Subcutaneous adipose tissue (tissue), 4 donors: ENCODE data around the gene WDR7. TPM values are rescaled to one million over a fixed set of nuclear protein-coding genes. Genes with fewer than 3 reads are reported as not detected.

ENCODE experiments used
- total RNA-seq, 4 donors: library from RNA; depleted of rRNA; stranded (reverse); fragments of >200 nt; gene quantifications; one replicate each; pipeline ENCODE4 v1.1.0, GENCODE V29; 2016
- TF ChIP-seq, protein P1 (sequence below): fragments of 450-650 bp; IDR thresholded peaks from one replicate; pipeline ENCODE4 v1.5.1; 2016; ENCODE audit warnings: low read depth, mild to moderate bottlenecking, control low read depth, antibody characterized with exemption, moderate library complexity

WDR7 gene
- total RNA-seq, 4 donors from 2014 or later, result 28.7 to 46.1 (median 37.4) TPM

DNA sequence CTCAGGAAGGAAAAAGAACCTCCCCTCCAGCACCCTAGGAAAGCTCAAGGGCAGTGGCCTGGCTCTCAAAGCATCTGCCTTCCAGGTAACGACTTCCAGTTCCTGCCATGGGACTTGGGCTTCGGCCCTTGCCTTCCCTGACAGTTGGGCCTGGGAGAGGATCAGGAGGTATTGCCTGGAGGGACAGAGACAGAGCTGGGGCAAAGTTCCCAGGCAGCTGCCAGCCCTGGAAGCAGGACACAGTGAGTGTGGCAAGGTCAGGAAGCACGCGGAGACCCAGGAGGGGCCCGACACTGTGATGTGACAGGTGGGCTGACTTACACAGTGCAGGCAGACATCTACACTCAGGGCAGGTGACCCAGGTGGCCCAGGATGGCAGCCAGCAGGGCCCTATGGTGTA lies 408.2 kb downstream of the WDR7 start:
- TF ChIP-seq, protein P1, sequence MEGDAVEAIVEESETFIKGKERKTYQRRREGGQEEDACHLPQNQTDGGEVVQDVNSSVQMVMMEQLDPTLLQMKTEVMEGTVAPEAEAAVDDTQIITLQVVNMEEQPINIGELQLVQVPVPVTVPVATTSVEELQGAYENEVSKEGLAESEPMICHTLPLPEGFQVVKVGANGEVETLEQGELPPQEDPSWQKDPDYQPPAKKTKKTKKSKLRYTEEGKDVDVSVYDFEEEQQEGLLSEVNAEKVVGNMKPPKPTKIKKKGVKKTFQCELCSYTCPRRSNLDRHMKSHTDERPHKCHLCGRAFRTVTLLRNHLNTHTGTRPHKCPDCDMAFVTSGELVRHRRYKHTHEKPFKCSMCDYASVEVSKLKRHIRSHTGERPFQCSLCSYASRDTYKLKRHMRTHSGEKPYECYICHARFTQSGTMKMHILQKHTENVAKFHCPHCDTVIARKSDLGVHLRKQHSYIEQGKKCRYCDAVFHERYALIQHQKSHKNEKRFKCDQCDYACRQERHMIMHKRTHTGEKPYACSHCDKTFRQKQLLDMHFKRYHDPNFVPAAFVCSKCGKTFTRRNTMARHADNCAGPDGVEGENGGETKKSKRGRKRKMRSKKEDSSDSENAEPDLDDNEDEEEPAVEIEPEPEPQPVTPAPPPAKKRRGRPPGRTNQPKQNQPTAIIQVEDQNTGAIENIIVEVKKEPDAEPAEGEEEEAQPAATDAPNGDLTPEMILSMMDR, result no peak

GRCh38 chr18:57060814-57061213 lies 409.7 kb downstream of the WDR7 start:
- TF ChIP-seq, protein P1, result no peak

- TF ChIP-seq, protein P1, result no peak
Observed at GRCh38 chr18:57062178-57062577, 411.0 kb downstream of the WDR7 start.

- TF ChIP-seq, protein P1, result no peak
Observed at GRCh38 chr18:57062844-57063243, 411.7 kb downstream of the WDR7 start.

GRCh38 chr18:57063601-57064103 lies 412.5 kb downstream of the WDR7 start:
- TF ChIP-seq, protein P1, result no peak

GRCh38 chr18:57073501-57074187 lies 422.5 kb downstream of the WDR7 start:
- TF ChIP-seq, protein P1, result no peak

GRCh38 chr18:57075716-57076400 lies 424.7 kb downstream of the WDR7 start:
- TF ChIP-seq, protein P1, result no peak
